K562 (cell line): ENCODE measurements around the gene LRRTM1. TPM values are rescaled to one million over a fixed set of nuclear protein-coding genes. Genes with fewer than 3 reads are reported as not detected.
A peak's percentile ranks its signal among the peaks of the same experiment; 100 is the strongest.

Experiments
- ESRRB ChIP-seq: fragments of 250-450 bp; sonication (Bioruptor Pico); IDR thresholded peaks from 2 replicates; pipeline ENCODE4 v1.5.0; 2020; ENCODE audit warnings: mild to moderate bottlenecking, moderate library complexity, borderline replicate concordance
- FOS ChIP-seq: IDR thresholded peaks from 3 replicates; pipeline ENCODE4 v1.6.1; 2011; ENCODE audit not compliant: insufficient read length; ENCODE audit errors: extremely low read depth
- GTF2A2 ChIP-seq: IDR thresholded peaks from 2 replicates; pipeline ENCODE4 v1.6.1; 2016; ENCODE audit warnings: mild to moderate bottlenecking, missing genetic modification characterization, missing compliant biosample characterization
- HDAC6 ChIP-seq: IDR thresholded peaks from 2 replicates; pipeline ENCODE4 v1.6.1; 2012; ENCODE audit warnings: low read depth, mild to moderate bottlenecking, control low read depth, inconsistent platforms, low read length, moderate library complexity
- HIVEP1 ChIP-seq: fragments of 250-450 bp; sonication (Bioruptor Pico); IDR thresholded peaks from 2 replicates; pipeline ENCODE4 v1.4.0; 2020; ENCODE audit warnings: mild to moderate bottlenecking
- ID3 ChIP-seq, 2 experiments: fragments of 250-450 bp in 1 of 2; fragments of 450-650 bp in 1 of 2; sonication (Bioruptor Pico) in 1 of 2; IDR thresholded peaks; 2 replicates each; pipeline versions ENCODE4 v1.6.1 to v1.8.0; 2016 to 2021; ENCODE audit warnings: mild to moderate bottlenecking in 2 of 2, moderate library complexity in 2 of 2, missing compliant biosample characterization in 1 of 2, missing genetic modification characterization in 1 of 2
- IFI16 ChIP-seq: fragments of 250-450 bp; sonication (Bioruptor Pico); IDR thresholded peaks from 2 replicates; pipeline ENCODE4 v2.1.2; 2022; ENCODE audit warnings: mild to moderate bottlenecking, inconsistent platforms
- MTF1 ChIP-seq: fragments of 250-450 bp; sonication (Bioruptor Pico); IDR thresholded peaks from 2 replicates; pipeline ENCODE4 v1.9.0; 2021; ENCODE audit warnings: moderate library complexity, mild to moderate bottlenecking, inconsistent platforms, borderline replicate concordance
- MYC ChIP-seq, 2 experiments: fragments of 250-450 bp in 1 of 2; sonication (Bioruptor Pico) in 1 of 2; IDR thresholded peaks; 2 replicates each; pipeline versions ENCODE4 v1.5.1 to v1.6.1; 2012 to 2021; ENCODE audit warnings: low read depth in 2 of 2, borderline replicate concordance in 1 of 2, improper control_type of control experiment in 1 of 2, low read length in 1 of 2, mild to moderate bottlenecking in 1 of 2, moderate library complexity in 1 of 2
- NCOA6 ChIP-seq: fragments of 450-650 bp; IDR thresholded peaks from 2 replicates; pipeline ENCODE4 v1.6.1; 2017; ENCODE audit warnings: mild to moderate bottlenecking
- POU5F1 ChIP-seq: fragments of 150-350 bp; IDR thresholded peaks from 2 replicates; pipeline ENCODE4 v1.6.1; 2014; ENCODE audit warnings: borderline replicate concordance, low read length, low read depth, mild to moderate bottlenecking; ENCODE audit not compliant: partially characterized antibody
- SMARCC2 ChIP-seq: fragments of 450-650 bp; IDR thresholded peaks from 2 replicates; pipeline ENCODE4 v1.6.1; 2017; ENCODE audit warnings: antibody characterized with exemption, moderate library complexity, mild to moderate bottlenecking, low read depth
- SNIP1 ChIP-seq: fragments of 450-650 bp; IDR thresholded peaks from 2 replicates; pipeline ENCODE4 v1.7.1; 2017; ENCODE audit warnings: low read depth, mild to moderate bottlenecking
- SRSF3 ChIP-seq: fragments of 200-400 bp; formaldehyde crosslinking; IDR thresholded peaks from 2 replicates; pipeline ENCODE4 v1.6.1; 2016; ENCODE audit warnings: mild to moderate bottlenecking, low read length, moderate library complexity; ENCODE audit not compliant: insufficient read depth
- TSC22D4 ChIP-seq: fragments of 450-650 bp; IDR thresholded peaks from 2 replicates; pipeline ENCODE4 v1.6.1; 2016; ENCODE audit warnings: missing genetic modification characterization, missing biosample characterization, control low read depth
- YBX1 ChIP-seq: fragments of 450-650 bp; IDR thresholded peaks from 2 replicates; pipeline ENCODE4 v1.7.1; 2016; ENCODE audit warnings: mild to moderate bottlenecking
- ZBTB2 ChIP-seq: fragments of 450-650 bp; IDR thresholded peaks from 2 replicates; pipeline ENCODE4 v1.6.1; 2016; ENCODE audit warnings: antibody characterized with exemption
- ZNF143 ChIP-seq: sonication (generic); formaldehyde crosslinking; IDR thresholded peaks from 2 replicates; pipeline ENCODE4 v1.9.0; 2022; ENCODE audit warnings: mild to moderate bottlenecking, missing genetic modification reagents
- ZNF253 ChIP-seq: fragments of 250-450 bp; sonication (Bioruptor Pico); conservative IDR thresholded peaks from 2 replicates; pipeline ENCODE4 v1.6.1; 2021; ENCODE audit warnings: mild to moderate bottlenecking
- polyA plus RNA-seq, 8 experiments: library from polyadenylated mRNA; depleted of rRNA in 4 of 8; stranded (reverse) in 5 of 8; unstranded in 3 of 8; fragments of >200 nt; fragmentation: Nextera tagmentation in 2 of 8; fragmentation: Illumina TruSeq in 1 of 8; extraction: Ambion mirVana in 2 of 8; extraction: Trizol in 1 of 8; gene quantifications; 2 replicates each; pipeline versions ENCODE4 v1.2.1 to v1.2.3, GENCODE V29; 2011 to 2014; ENCODE audit warnings: inconsistent platforms in 1 of 8, missing spikeins in 1 of 8
- total RNA-seq, 7 experiments: library from RNA; depleted of rRNA in 6 of 7; stranded (reverse); fragments of >200 nt in 6 of 7; fragmentation: Illumina TruSeq in 2 of 7; extraction: Trizol in 2 of 7; gene quantifications; 2 replicates each; pipeline versions ENCODE4 v1.2.1 to v1.2.3, GENCODE V29; 2011 to 2021; ENCODE audit warnings: low replicate concordance in 1 of 7
- TF ChIP-seq, protein P1 (sequence below): sonication (generic); formaldehyde crosslinking; IDR thresholded peaks from 2 replicates; pipeline ENCODE4 v1.8.0; 2022; ENCODE audit warnings: mild to moderate bottlenecking, missing genetic modification reagents
- TF ChIP-seq, protein P2 (sequence below): fragments of 450-650 bp; IDR thresholded peaks from 2 replicates; pipeline ENCODE4 v1.6.1; 2017; ENCODE audit warnings: antibody characterized with exemption, mild to moderate bottlenecking

LRRTM1 gene
- total and polyA plus RNA-seq, 9 of the 15 experiments (the other 6 are each of a cell fraction or from before 2014, with no cell fraction given): 0.07 to 0.33 (median 0.11) TPM; not detected in 6

GRCh38 chr2:80312282-80312839, 7.8 kb upstream of the LRRTM1 start (continued):
- TF ChIP-seq, protein P1, sequence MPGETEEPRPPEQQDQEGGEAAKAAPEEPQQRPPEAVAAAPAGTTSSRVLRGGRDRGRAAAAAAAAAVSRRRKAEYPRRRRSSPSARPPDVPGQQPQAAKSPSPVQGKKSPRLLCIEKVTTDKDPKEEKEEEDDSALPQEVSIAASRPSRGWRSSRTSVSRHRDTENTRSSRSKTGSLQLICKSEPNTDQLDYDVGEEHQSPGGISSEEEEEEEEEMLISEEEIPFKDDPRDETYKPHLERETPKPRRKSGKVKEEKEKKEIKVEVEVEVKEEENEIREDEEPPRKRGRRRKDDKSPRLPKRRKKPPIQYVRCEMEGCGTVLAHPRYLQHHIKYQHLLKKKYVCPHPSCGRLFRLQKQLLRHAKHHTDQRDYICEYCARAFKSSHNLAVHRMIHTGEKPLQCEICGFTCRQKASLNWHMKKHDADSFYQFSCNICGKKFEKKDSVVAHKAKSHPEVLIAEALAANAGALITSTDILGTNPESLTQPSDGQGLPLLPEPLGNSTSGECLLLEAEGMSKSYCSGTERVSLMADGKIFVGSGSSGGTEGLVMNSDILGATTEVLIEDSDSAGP: no peak
- TF ChIP-seq HDAC6: no peak
- TF ChIP-seq IFI16 (CRISPR knock-in tag): no peak
- TF ChIP-seq SRSF3: no peak
- TF ChIP-seq SNIP1: no peak
- TF ChIP-seq SMARCC2: peak; percentile 62; the same call in 1 of the 2 replicates
- no peak for TF ChIP-seq YBX1
- TF ChIP-seq ID3 (CRISPR knock-in tag; IDR thresholded peaks at IDR 0.05): no peak
- no peak for TF ChIP-seq ID3 (tag; IDR thresholded peaks at IDR 0.05)
- TF ChIP-seq ZNF143 (CRISPR knock-in tag): no peak
- TF ChIP-seq POU5F1: no peak
- TF ChIP-seq, protein P2, sequence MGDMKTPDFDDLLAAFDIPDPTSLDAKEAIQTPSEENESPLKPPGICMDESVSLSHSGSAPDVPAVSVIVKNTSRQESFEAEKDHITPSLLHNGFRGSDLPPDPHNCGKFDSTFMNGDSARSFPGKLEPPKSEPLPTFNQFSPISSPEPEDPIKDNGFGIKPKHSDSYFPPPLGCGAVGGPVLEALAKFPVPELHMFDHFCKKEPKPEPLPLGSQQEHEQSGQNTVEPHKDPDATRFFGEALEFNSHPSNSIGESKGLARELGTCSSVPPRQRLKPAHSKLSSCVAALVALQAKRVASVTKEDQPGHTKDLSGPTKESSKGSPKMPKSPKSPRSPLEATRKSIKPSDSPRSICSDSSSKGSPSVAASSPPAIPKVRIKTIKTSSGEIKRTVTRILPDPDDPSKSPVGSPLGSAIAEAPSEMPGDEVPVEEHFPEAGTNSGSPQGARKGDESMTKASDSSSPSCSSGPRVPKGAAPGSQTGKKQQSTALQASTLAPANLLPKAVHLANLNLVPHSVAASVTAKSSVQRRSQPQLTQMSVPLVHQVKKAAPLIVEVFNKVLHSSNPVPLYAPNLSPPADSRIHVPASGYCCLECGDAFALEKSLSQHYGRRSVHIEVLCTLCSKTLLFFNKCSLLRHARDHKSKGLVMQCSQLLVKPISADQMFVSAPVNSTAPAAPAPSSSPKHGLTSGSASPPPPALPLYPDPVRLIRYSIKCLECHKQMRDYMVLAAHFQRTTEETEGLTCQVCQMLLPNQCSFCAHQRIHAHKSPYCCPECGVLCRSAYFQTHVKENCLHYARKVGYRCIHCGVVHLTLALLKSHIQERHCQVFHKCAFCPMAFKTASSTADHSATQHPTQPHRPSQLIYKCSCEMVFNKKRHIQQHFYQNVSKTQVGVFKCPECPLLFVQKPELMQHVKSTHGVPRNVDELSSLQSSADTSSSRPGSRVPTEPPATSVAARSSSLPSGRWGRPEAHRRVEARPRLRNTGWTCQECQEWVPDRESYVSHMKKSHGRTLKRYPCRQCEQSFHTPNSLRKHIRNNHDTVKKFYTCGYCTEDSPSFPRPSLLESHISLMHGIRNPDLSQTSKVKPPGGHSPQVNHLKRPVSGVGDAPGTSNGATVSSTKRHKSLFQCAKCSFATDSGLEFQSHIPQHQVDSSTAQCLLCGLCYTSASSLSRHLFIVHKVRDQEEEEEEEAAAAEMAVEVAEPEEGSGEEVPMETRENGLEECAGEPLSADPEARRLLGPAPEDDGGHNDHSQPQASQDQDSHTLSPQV: peak; percentile 34; the same call in 1 of the 2 replicates
- TF ChIP-seq MYC (IDR thresholded peaks at IDR 0.05; ENCODE audit: low read depth, low read length): no peak
- no peak for TF ChIP-seq MYC (CRISPR knock-in tag; IDR thresholded peaks at IDR 0.05; ENCODE audit: borderline replicate concordance, low read depth)
- TF ChIP-seq HIVEP1 (CRISPR knock-in tag): no peak
- no peak for TF ChIP-seq TSC22D4 (tag)
- no peak for TF ChIP-seq NCOA6
- no peak for TF ChIP-seq FOS
- TF ChIP-seq GTF2A2 (tag): no peak
- no peak for TF ChIP-seq MTF1 (CRISPR knock-in tag)
- TF ChIP-seq ZNF253: no peak
- no peak for TF ChIP-seq ZBTB2
- TF ChIP-seq ESRRB (CRISPR knock-in tag): no peak
